Measurements from ENCODE around the gene SCNN1B. TPM values are rescaled to one million over a fixed set of nuclear protein-coding genes. Genes with fewer than 3 reads are reported as not detected.

The SCNN1B gene
- total RNA-seq, 3 donors from 2014 or later, result not detected

DNA sequence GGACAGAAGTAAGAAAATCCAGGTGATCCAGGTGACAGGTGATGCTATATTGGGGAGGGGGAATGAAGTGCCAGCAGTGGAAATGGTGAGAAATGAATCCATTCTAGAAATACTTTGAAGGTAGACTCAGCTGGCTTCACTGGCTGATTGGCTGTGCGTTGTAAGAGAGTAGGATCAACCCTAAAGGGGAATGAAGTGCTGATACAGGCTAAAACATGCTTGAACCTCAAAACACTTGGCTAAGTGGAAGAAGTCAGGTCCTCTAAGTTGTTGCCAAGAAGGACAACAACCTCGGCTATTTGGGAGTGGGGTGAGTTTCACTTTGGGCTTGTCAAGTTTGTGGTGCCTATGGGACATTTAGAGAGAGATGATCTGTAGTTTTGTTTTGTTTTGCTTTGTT is 24.1 kb upstream of the SCNN1B start:
- Mint-ChIP-seq H3K4me1 (ENCODE audit: low read depth) (no peaks in the 10 kb centered on the region), H3K4me3 (no peak overlapping the region), H3K27me3 (ENCODE audit: low read depth) (peaks cover 50% of the 10 kb centered on the region), H3K36me3 (ENCODE audit: insufficient read depth) (no peaks in the 10 kb centered on the region), H3K9me3 (peaks cover 6% of the 10 kb centered on the region)
- ATAC-seq (no peak), DNase-seq (no peak)

- Mint-ChIP-seq H3K4me3 (no peak overlapping the region), H3K27me3 (ENCODE audit: low read depth) (peaks cover 47% of the 10 kb centered on the region), H3K4me1 (ENCODE audit: low read depth) (no peaks in the 10 kb centered on the region), H3K36me3 (ENCODE audit: insufficient read depth) (no peaks in the 10 kb centered on the region), H3K9me3 (peaks cover 2% of the 10 kb centered on the region)
- DNase-seq, result no peak
- ATAC-seq, result no peak
Observed at GRCh38 chr16:23279721-23280153, 22.4 kb upstream of the SCNN1B start.

GRCh38 chr16:23280483-23280967 is 21.6 kb upstream of the SCNN1B start:
- no peak overlapping the region for H3K4me3 Mint-ChIP-seq
- H3K27me3 Mint-ChIP-seq (ENCODE audit: low read depth), result peaks cover 39% of the 10 kb centered on the region
- no peak for DNase-seq
- no peaks in the 10 kb centered on the region for H3K36me3 Mint-ChIP-seq (ENCODE audit: insufficient read depth)
- ATAC-seq, result no peak
- no peaks in the 10 kb centered on the region for H3K9me3 Mint-ChIP-seq
- H3K4me1 Mint-ChIP-seq (ENCODE audit: low read depth), result no peaks in the 10 kb centered on the region

DNA sequence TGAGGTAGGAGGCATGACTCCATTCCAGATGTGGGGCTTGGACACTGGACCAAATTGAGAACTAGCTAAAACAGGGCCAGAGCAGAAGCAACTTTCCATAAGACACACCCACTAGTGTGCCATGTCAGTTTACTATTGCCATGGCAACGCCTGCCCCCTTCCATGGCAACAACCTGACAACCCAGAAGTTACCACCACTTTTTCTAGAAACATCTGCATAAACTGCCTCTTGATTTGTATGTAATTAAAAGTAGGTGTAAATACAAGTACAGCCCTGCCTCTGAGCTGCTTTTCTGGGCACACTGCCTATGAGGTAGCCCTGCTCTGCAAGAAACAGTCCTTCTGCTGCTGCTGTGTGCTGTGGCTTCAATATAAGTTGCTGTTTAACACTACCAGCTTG is 19.5 kb upstream of the SCNN1B start:
- H3K9me3 Mint-ChIP-seq, result no peaks in the 10 kb centered on the region
- ATAC-seq, result no peak

GRCh38 chr16:23283571-23283970 is 18.5 kb upstream of the SCNN1B start:
- Mint-ChIP-seq H3K9me3 (no peaks in the 10 kb centered on the region), H3K27me3 (ENCODE audit: low read depth) (peaks cover 24% of the 10 kb centered on the region), H3K4me3 (no peak overlapping the region), H3K4me1 (ENCODE audit: low read depth) (no peaks in the 10 kb centered on the region), H3K36me3 (ENCODE audit: insufficient read depth) (no peaks in the 10 kb centered on the region)
- ATAC-seq (no peak), DNase-seq (no peak)

More for the DNA sequence above, 19.5 kb upstream of the SCNN1B start:
- H3K36me3 Mint-ChIP-seq (ENCODE audit: insufficient read depth), result no peaks in the 10 kb centered on the region
- H3K4me3 Mint-ChIP-seq, result no peak overlapping the region
- no peaks in the 10 kb centered on the region for H3K4me1 Mint-ChIP-seq (ENCODE audit: low read depth)
- H3K27me3 Mint-ChIP-seq (ENCODE audit: low read depth), result peaks cover 29% of the 10 kb centered on the region
- no peak for DNase-seq

GRCh38 chr16:23284584-23284983 is 17.5 kb upstream of the SCNN1B start:
- peaks cover 21% of the 10 kb centered on the region for H3K27me3 Mint-ChIP-seq (ENCODE audit: low read depth)
- H3K9me3 Mint-ChIP-seq, result no peaks in the 10 kb centered on the region
- H3K4me3 Mint-ChIP-seq, result no peak overlapping the region
- no peaks in the 10 kb centered on the region for H3K4me1 Mint-ChIP-seq (ENCODE audit: low read depth)
- ATAC-seq, result no peak
- no peak for DNase-seq
- no peaks in the 10 kb centered on the region for H3K36me3 Mint-ChIP-seq (ENCODE audit: insufficient read depth)

- DNase-seq (no peak), ATAC-seq (no peak)
- Mint-ChIP-seq H3K36me3 (ENCODE audit: insufficient read depth) (no peaks in the 10 kb centered on the region), H3K27me3 (ENCODE audit: low read depth) (peaks cover 11% of the 10 kb centered on the region), H3K9me3 (no peaks in the 10 kb centered on the region), H3K4me3 (no peak overlapping the region), H3K4me1 (ENCODE audit: low read depth) (no peaks in the 10 kb centered on the region)
Observed at GRCh38 chr16:23286131-23286532, 16.0 kb upstream of the SCNN1B start.

- Mint-ChIP-seq H3K36me3 (ENCODE audit: insufficient read depth) (no peaks in the 10 kb centered on the region), H3K4me3 (no peak overlapping the region), H3K4me1 (ENCODE audit: low read depth) (no peaks in the 10 kb centered on the region), H3K27me3 (ENCODE audit: low read depth) (peaks cover 2% of the 10 kb centered on the region), H3K9me3 (no peaks in the 10 kb centered on the region)
- ATAC-seq (no peak), DNase-seq (no peak)
Observed at GRCh38 chr16:23288209-23288608, 13.9 kb upstream of the SCNN1B start.

DNA sequence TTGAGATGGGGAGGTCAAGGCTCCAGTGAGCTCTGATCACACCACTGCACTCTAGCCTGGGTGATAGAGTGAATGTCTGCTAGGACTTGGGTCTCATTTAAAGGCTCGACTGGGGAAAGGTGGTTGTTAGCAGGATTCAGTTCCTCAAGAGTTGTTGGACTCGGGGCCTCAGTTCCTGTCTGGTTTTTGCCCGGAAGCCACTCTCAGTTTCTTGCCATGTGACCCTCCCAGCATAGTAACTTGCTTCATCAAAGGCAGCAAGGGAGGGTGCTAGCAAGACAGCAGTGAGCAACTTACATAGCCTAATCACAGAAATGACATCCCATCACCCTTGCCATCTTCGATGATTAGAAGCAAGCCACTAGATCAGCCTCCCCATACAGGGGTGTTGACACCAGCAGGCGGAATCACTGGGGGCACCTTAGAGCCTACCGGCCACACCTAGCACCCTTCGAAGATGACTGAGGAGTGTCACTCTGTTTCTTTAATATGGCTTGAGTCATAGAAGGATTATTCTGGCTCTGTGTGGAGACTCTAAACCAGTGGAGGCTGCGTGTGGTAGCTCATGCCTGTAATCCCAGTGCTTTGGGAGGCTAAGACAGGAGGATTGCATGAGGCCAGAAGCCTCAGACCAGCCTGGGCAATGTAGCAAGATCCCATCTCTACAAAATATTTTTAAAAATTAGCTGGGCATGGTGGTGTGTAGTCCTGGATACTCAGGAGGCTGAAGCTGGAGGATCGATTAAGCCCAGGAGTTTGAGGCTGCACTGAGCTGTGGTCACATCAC is 13.2 kb upstream of the SCNN1B start:
- no peaks in the 10 kb centered on the region for H3K36me3 Mint-ChIP-seq (ENCODE audit: insufficient read depth)
- no peaks in the 10 kb centered on the region for H3K9me3 Mint-ChIP-seq
- H3K4me3 Mint-ChIP-seq, result no peak overlapping the region
- ATAC-seq, result no peak
- DNase-seq, result no peak
- H3K27me3 Mint-ChIP-seq (ENCODE audit: low read depth), result peaks cover 6% of the 10 kb centered on the region
- H3K4me1 Mint-ChIP-seq (ENCODE audit: low read depth), result no peaks in the 10 kb centered on the region

DNA sequence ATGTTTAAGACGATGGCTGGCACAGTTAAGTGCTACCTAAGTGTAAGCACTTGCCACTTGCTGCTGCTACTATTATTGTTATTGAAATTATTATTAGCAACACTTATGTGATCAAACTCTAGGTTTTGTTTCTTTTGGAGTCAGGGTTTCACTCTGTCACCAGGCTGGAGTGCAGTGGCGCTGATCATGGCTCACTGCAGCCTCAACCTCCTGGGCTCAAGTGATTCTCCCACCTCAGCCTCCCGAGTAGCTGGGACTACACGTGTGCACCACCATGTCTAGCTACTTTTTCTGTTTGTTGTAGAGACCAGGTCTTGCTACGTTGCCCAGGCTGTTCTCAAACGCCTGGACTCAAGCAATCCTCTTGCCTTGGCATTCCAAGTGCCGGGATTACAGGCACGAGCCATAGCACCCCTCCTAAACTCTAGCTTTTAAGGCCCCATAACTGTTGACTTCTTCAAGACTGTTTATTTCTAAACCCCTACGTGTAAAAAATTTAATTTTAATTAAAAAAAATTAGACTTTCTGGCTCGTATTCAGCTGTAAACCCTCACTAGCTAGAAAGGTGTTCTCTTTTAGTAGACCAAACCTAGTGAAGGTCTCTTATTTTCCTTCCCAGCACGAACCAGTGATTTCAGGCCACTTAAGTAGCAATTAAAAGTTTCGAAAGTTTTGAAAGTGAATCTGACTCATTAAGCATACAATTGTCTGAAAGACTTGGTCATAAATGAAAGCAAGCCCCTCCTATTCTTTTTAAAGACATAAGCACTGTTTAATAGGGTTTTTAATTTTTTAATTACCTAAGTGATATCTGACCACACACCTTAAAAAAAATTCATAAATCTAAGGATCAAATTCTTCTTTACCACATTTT is 11.7 kb upstream of the SCNN1B start:
- Mint-ChIP-seq H3K4me1 (ENCODE audit: low read depth) (no peaks in the 10 kb centered on the region), H3K4me3 (no peak overlapping the region), H3K9me3 (no peaks in the 10 kb centered on the region), H3K27me3 (ENCODE audit: low read depth) (peaks cover 13% of the 10 kb centered on the region), H3K36me3 (ENCODE audit: insufficient read depth) (no peaks in the 10 kb centered on the region)
- ATAC-seq (no peak), DNase-seq (no peak)

GRCh38 chr16:23293016-23293415 is 9.1 kb upstream of the SCNN1B start:
- DNase-seq, result no peak
- Mint-ChIP-seq H3K4me1 (ENCODE audit: low read depth) (no peaks in the 10 kb centered on the region), H3K4me3 (no peak overlapping the region), H3K9me3 (no peaks in the 10 kb centered on the region), H3K27me3 (ENCODE audit: low read depth) (peaks cover 24% of the 10 kb centered on the region), H3K36me3 (ENCODE audit: insufficient read depth) (no peaks in the 10 kb centered on the region)
- no peak for ATAC-seq

- Mint-ChIP-seq H3K4me3 (no peak overlapping the region), H3K36me3 (ENCODE audit: insufficient read depth) (no peaks in the 10 kb centered on the region), H3K4me1 (ENCODE audit: low read depth) (no peaks in the 10 kb centered on the region), H3K9me3 (no peaks in the 10 kb centered on the region), H3K27me3 (ENCODE audit: low read depth) (peaks cover 29% of the 10 kb centered on the region)
- no peak for ATAC-seq
- DNase-seq, result no peak
Observed at GRCh38 chr16:23294260-23294659, 7.8 kb upstream of the SCNN1B start.

- Mint-ChIP-seq H3K4me1 (ENCODE audit: low read depth) (peaks cover 3% of the 10 kb centered on the region), H3K36me3 (ENCODE audit: insufficient read depth) (no peaks in the 10 kb centered on the region), H3K27me3 (ENCODE audit: low read depth) (peaks cover 44% of the 10 kb centered on the region), H3K4me3 (no peak overlapping the region), H3K9me3 (no peaks in the 10 kb centered on the region)
- ATAC-seq, result peak in 1 of 2 donors; percentile 43
- DNase-seq, result no peak
Observed at GRCh38 chr16:23296994-23297393, 5.1 kb upstream of the SCNN1B start.

DNA sequence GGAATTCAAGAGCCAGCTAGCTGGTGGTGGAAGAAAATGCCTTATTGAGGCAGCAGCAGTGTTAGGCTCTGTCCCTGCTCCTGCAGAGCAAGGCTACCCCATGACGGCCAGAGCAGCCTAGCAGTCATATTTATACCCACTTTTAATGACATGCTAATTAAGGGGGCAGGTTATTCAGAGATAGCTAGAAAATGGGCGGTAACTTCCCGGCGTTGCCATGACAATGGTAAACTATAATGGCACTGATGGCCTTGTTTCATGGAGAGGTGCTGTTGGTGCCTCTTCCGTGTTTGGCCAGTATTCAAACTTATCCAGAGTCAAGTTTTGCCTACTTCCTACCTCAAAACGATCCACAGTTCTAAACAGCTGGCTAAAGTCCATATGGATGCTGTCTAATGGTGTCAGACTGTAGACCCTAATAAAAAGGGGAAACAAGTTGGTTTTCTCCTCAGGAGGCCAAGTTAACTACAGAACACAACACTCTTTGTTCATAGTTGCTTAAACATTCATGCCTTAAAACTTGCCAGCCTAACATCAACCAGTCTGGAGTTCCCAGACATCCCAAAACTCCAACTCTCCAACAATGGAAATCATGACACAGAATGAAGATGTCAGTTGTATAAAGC is 3.7 kb upstream of the SCNN1B start:
- Mint-ChIP-seq H3K27me3 (ENCODE audit: low read depth) (peaks cover 48% of the 10 kb centered on the region), H3K4me3 (no peak overlapping the region), H3K9me3 (no peaks in the 10 kb centered on the region), H3K36me3 (ENCODE audit: insufficient read depth) (no peaks in the 10 kb centered on the region), H3K4me1 (ENCODE audit: low read depth) (peaks cover 3% of the 10 kb centered on the region)
- no peak for DNase-seq
- no peak for ATAC-seq
